CD8-positive, alpha-beta memory T cell (primary cell): Measurements from ENCODE around the gene KDM2B. TPM values are rescaled to one million over a fixed set of nuclear protein-coding genes. Genes with fewer than 3 reads are reported as not detected.

Experiments used
- CTCF ChIA-PET: fragments of 350-600 bp; sonication (Branson Sonifier 250); formaldehyde crosslinking; loops from one replicate; lab custom pipeline; 2021; ENCODE audit warnings: antibody characterized with exemption; lab: Charles Lee
- POLR2A ChIA-PET: fragments of 350-600 bp; sonication (Branson Sonifier 250); formaldehyde crosslinking; loops from one replicate; lab custom pipeline; 2021; ENCODE audit warnings: antibody characterized with exemption; lab: Charles Lee
- DNase-seq, 5 donors: peaks; one replicate each; pipeline versions ENCODE4 v3.0.0 to v3.0.0-alpha.2; 2020 to 2022; ENCODE audit warnings: mixed read lengths in 1 of 5
- H3K27ac ChIP-seq: one replicate; pipeline ENCODE4 v1.7.0; 2013; ENCODE audit warnings: low read depth, mild to moderate bottlenecking, low read length, moderate library complexity
- H3K27me3 ChIP-seq: 2 replicates; pipeline ENCODE4 v1.7.0; 2013; ENCODE audit warnings: low read length, mild to moderate bottlenecking; ENCODE audit not compliant: insufficient read depth, poor library complexity, severe bottlenecking
- H3K36me3 ChIP-seq: 2 replicates; pipeline ENCODE4 v1.7.0; 2013; ENCODE audit warnings: mild to moderate bottlenecking, low read length, moderate library complexity; ENCODE audit not compliant: insufficient read depth
- H3K4me1 ChIP-seq: 2 replicates; pipeline ENCODE4 v1.7.0; 2013; ENCODE audit warnings: mild to moderate bottlenecking, low read length, moderate library complexity; ENCODE audit not compliant: insufficient read depth
- H3K4me3 ChIP-seq: 2 replicates; pipeline ENCODE4 v1.7.0; 2013; ENCODE audit warnings: mild to moderate bottlenecking, low read length
- H3K9me3 ChIP-seq: 2 replicates; pipeline ENCODE4 v1.7.0; 2013; ENCODE audit warnings: mild to moderate bottlenecking, low read length
- H3K27ac Mint-ChIP-seq, 8 donors: one replicate each; pipeline ENCODE4 v1.8.0; 2020 to 2021; ENCODE audit warnings: mixed read lengths in 8 of 8, mild to moderate bottlenecking in 6 of 8, inconsistent platforms in 3 of 8, moderate library complexity in 3 of 8
- H3K27me3 Mint-ChIP-seq, 2 donors: one replicate each; pipeline ENCODE4 v1.8.0; 2020 to 2021; ENCODE audit warnings: mixed read lengths in 2 of 2, mild to moderate bottlenecking in 1 of 2, moderate library complexity in 1 of 2
- H3K36me3 Mint-ChIP-seq, 3 donors: one replicate each; pipeline ENCODE4 v1.8.0; 2020 to 2021; ENCODE audit warnings: mixed read lengths in 3 of 3, inconsistent platforms in 1 of 3, mild to moderate bottlenecking in 1 of 3
- H3K4me1 Mint-ChIP-seq, 3 donors: one replicate each; pipeline ENCODE4 v1.8.0; 2020 to 2021; ENCODE audit warnings: mixed read lengths in 3 of 3, inconsistent platforms in 1 of 3, mild to moderate bottlenecking in 1 of 3
- H3K4me3 Mint-ChIP-seq, 7 donors: one replicate each; pipeline ENCODE4 v1.8.0; 2020 to 2021; ENCODE audit warnings: mixed read lengths in 7 of 7, mild to moderate bottlenecking in 6 of 7, moderate library complexity in 4 of 7, inconsistent platforms in 2 of 7
- H3K9me3 Mint-ChIP-seq, 5 donors: one replicate each; pipeline ENCODE4 v1.8.0; 2020 to 2022; ENCODE audit warnings: mixed read lengths in 5 of 5, mild to moderate bottlenecking in 3 of 5, moderate library complexity in 2 of 5, inconsistent platforms in 1 of 5
- polyA plus RNA-seq: library from polyadenylated mRNA; unstranded; fragments of 300-500 nt; fragmentation: Illumina TruSeq; gene quantifications from one replicate; pipeline ENCODE4 v1.2.3, GENCODE V29; 2021
- total RNA-seq, 2 experiments: library from RNA; stranded (reverse); gene quantifications; one replicate each; pipeline ENCODE4 v1.2.3, GENCODE V29; 2021

The KDM2B gene
- total and polyA plus RNA-seq, 3 experiments from 2014 or later = 18.3 to 64.0 (median 63.2) TPM

DNA sequence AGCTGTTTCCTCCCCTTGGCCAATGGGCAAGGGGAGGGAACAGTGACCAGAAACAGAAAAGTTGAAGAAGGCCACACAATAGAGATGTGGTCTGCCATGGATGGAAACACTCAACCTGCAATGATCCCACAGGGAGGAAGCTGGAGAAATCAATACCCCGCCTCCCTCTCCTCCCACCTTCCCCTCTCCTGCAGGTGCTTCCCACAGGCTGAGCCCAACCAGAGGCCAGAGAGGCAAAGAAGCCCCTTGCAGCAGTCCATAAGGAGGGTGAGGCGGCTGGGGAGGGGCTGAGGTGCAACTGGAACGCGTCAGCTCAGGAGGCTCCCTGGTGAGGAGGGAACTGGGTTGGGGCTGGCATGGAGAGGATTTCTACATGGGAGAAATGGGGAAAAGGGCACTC lies 96.9 kb downstream of the KDM2B start:
- no peak for DNase-seq
- Histone ChIP-seq H3K4me3 (no peak overlapping the region), H3K4me1 (no peaks in the 10 kb centered on the region), H3K27ac (no peak overlapping the region), H3K9me3 (no peaks in the 10 kb centered on the region), H3K36me3 (no peaks in the 10 kb centered on the region), H3K27me3 (no peaks in the 10 kb centered on the region)
- Mint-ChIP-seq H3K27ac (peak overlapping the region in 2 of 8 donors; percentile 19 to 87), H3K4me1 (peaks cover 6 to 20% (median 6%) of the 10 kb centered on the region in 3 donors), H3K36me3 (peaks cover 0 to 38% (median 11%) of the 10 kb centered on the region in 3 donors), H3K4me3 (no peak overlapping the region), H3K9me3 (no peaks in the 10 kb centered on the region), H3K27me3 (peaks cover 0 to 3% of the 10 kb centered on the region in 2 donors)
- POLR2A ChIA-PET = no interaction called here
- CTCF ChIA-PET = no interaction called here

- Histone ChIP-seq H3K4me1 (no peaks in the 10 kb centered on the region), H3K27ac (no peak overlapping the region), H3K4me3 (no peak overlapping the region), H3K9me3 (no peaks in the 10 kb centered on the region), H3K27me3 (no peaks in the 10 kb centered on the region), H3K36me3 (no peaks in the 10 kb centered on the region)
- no peaks in the 10 kb centered on the region for H3K27me3 Mint-ChIP-seq
- POLR2A ChIA-PET = no interaction called here
- peak overlapping the region in 2 of 8 donors; percentile 52 to 81 for H3K27ac Mint-ChIP-seq
- CTCF ChIA-PET = interaction anchor here (0.7 to 2.4 kb wide), 5 partner anchors 10 to 206 kb away, joined by 3 to 8 read pairs (median 6); no protein-coding TSS in a partner anchor
- peaks cover 0 to 11% (median 2%) of the 10 kb centered on the region in 3 donors for H3K36me3 Mint-ChIP-seq
- no peak overlapping the region for H3K4me3 Mint-ChIP-seq
- H3K9me3 Mint-ChIP-seq = no peaks in the 10 kb centered on the region
- no peak for DNase-seq
- peaks cover 4 to 16% (median 10%) of the 10 kb centered on the region in 3 donors for H3K4me1 Mint-ChIP-seq
Observed at GRCh38 chr12:121476477-121476876, 104.3 kb downstream of the KDM2B start.

DNA sequence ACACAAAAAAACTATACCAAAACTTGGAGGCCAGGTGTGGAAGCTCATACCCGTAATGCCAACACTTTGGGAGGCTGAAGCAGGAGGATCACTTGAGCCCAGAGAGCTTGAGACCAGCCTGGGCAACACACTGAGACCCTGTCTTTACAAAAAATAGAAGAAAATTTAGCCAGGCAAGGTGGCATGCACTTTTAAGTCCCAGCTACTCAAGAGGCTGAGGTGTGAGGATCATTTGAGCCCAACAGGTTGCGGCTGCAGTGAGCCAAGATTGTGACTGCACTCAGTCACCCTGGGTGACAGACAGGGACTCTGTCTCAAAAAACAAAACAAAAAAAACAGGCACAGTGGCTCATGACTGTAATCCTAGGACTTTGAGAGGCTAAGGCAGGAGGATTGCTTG lies 105.5 kb downstream of the KDM2B start:
- Mint-ChIP-seq H3K27me3 (no peaks in the 10 kb centered on the region), H3K4me1 (peaks cover 2 to 19% (median 16%) of the 10 kb centered on the region in 3 donors), H3K27ac (peak overlapping the region in 1 of 8 donors; percentile 9), H3K9me3 (no peaks in the 10 kb centered on the region), H3K4me3 (no peak overlapping the region), H3K36me3 (peaks cover 0 to 5% (median 0%) of the 10 kb centered on the region in 3 donors)
- Histone ChIP-seq H3K27ac (no peak overlapping the region), H3K9me3 (no peaks in the 10 kb centered on the region), H3K4me3 (no peak overlapping the region), H3K36me3 (no peaks in the 10 kb centered on the region), H3K4me1 (no peaks in the 10 kb centered on the region), H3K27me3 (no peaks in the 10 kb centered on the region)
- ChIA-PET POLR2A (no interaction called here), CTCF (interaction anchor here (2.4 kb wide), 1 partner anchor 19 kb away, joined by 6 read pairs; no protein-coding TSS in a partner anchor)
- no peak for DNase-seq

- peaks cover 0 to 2% (median 0%) of the 10 kb centered on the region in 3 donors for H3K36me3 Mint-ChIP-seq
- CTCF ChIA-PET = interaction anchor here (0.7 to 1.9 kb wide), 2 partner anchors 29 to 339 kb away, joined by 3 to 4 read pairs; no protein-coding TSS in a partner anchor
Observed at GRCh38 chr12:121472150-121472905, 108.5 kb downstream of the KDM2B start.

DNA sequence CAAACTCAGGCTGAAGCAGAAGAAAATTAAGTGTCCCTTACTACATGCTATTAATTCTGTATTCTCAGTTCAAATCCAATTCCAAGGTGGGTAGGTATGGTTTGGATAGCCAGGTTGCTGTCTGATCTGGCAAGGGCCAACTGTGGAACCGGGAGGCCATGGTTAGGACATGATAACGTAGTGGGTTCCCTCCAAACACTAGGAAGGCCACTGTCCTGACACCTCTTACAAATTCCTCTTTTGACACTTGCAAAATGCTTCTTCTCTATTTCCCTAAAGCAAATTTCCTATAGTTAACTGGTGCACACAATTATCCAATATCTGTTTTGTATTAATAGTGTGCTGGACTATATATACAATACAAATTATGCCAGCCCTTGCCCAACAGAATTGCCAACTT lies 110.1 kb downstream of the KDM2B start:
- POLR2A ChIA-PET = no interaction called here
- Histone ChIP-seq H3K36me3 (no peaks in the 10 kb centered on the region), H3K27me3 (no peaks in the 10 kb centered on the region), H3K9me3 (no peaks in the 10 kb centered on the region), H3K27ac (no peak overlapping the region), H3K4me3 (no peak overlapping the region), H3K4me1 (peaks cover 15% of the 10 kb centered on the region)
- no peaks in the 10 kb centered on the region for H3K27me3 Mint-ChIP-seq
- peaks cover 5 to 30% (median 18%) of the 10 kb centered on the region in 3 donors for H3K4me1 Mint-ChIP-seq
- no peaks in the 10 kb centered on the region for H3K9me3 Mint-ChIP-seq
- peak overlapping the region; percentile 9 to 93 (median 67) for H3K27ac Mint-ChIP-seq
- CTCF ChIA-PET = interaction anchor here (1.9 kb wide), 1 partner anchor 28 kb away, joined by 4 read pairs; no protein-coding TSS in a partner anchor
- no peak for DNase-seq
- peak overlapping the region in 1 of 7 donors; percentile 48 for H3K4me3 Mint-ChIP-seq
- peaks cover 0 to 6% (median 0%) of the 10 kb centered on the region in 3 donors for H3K36me3 Mint-ChIP-seq

More at GRCh38 chr12:121472150-121472905, 108.5 kb downstream of the KDM2B start:
- Histone ChIP-seq H3K27ac (no peak overlapping the region), H3K9me3 (no peaks in the 10 kb centered on the region), H3K4me1 (peaks cover 10% of the 10 kb centered on the region), H3K4me3 (no peak overlapping the region), H3K36me3 (no peaks in the 10 kb centered on the region), H3K27me3 (no peaks in the 10 kb centered on the region)
- no peak for DNase-seq
- Mint-ChIP-seq H3K4me3 (no peak overlapping the region), H3K27ac (peak overlapping the region in 1 of 8 donors; percentile 27), H3K4me1 (peaks cover 0 to 26% (median 11%) of the 10 kb centered on the region in 3 donors), H3K27me3 (no peaks in the 10 kb centered on the region), H3K9me3 (no peaks in the 10 kb centered on the region)
- POLR2A ChIA-PET = interaction anchor here (0.5 kb wide), 1 partner anchor 67 kb away, joined by 4 read pairs; no protein-coding TSS in a partner anchor

DNA sequence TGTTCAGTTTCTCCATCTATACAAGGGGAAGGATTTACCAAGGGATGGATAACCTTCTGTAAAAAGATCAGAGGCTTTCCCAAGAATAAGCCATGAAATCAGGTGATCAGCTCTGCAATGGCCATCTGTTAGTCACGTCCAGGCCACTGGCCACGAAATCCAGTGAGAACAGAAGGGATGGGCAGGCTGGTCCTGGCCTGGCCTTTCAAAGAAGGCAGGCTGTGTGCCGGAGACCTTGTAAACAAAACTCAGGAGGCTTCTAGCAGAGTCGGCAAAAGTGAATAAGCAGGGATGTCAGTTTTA lies 112.4 kb downstream of the KDM2B start:
- Mint-ChIP-seq H3K27me3 (no peaks in the 10 kb centered on the region), H3K9me3 (no peaks in the 10 kb centered on the region), H3K4me3 (peak overlapping the region in 5 of 7 donors; percentile 50 to 76 (median 66)), H3K36me3 (peaks cover 0 to 7% (median 0%) of the 10 kb centered on the region in 3 donors), H3K4me1 (peaks cover 18 to 44% (median 25%) of the 10 kb centered on the region in 3 donors), H3K27ac (peak overlapping the region; percentile 28 to 90 (median 86))
- no peak overlapping the region for H3K4me3 ChIP-seq
- H3K27me3 ChIP-seq = no peaks in the 10 kb centered on the region
- POLR2A ChIA-PET = interaction anchor here (0.7 kb wide), 1 partner anchor 243 kb away, joined by 3 read pairs; no protein-coding TSS in a partner anchor
- H3K4me1 ChIP-seq = peaks cover 33% of the 10 kb centered on the region
- peak in 1 of 5 donors; percentile 16 for DNase-seq
- H3K36me3 ChIP-seq = no peaks in the 10 kb centered on the region
- H3K27ac ChIP-seq = no peak overlapping the region
- CTCF ChIA-PET = interaction anchor here (1.1 to 3.0 kb wide), 2 partner anchors 10 to 26 kb away, joined by 7 to 17 read pairs; no protein-coding TSS in a partner anchor
- no peaks in the 10 kb centered on the region for H3K9me3 ChIP-seq

GRCh38 chr12:121467638-121468498 lies 113.0 kb downstream of the KDM2B start:
- DNase-seq = no peak
- no peaks in the 10 kb centered on the region for H3K27me3 ChIP-seq
- no peaks in the 10 kb centered on the region for H3K36me3 ChIP-seq
- Mint-ChIP-seq H3K36me3 (peaks cover 0 to 7% (median 0%) of the 10 kb centered on the region in 3 donors), H3K27me3 (no peaks in the 10 kb centered on the region), H3K27ac (peak overlapping the region; percentile 28 to 90 (median 86)), H3K4me1 (peaks cover 18 to 44% (median 25%) of the 10 kb centered on the region in 3 donors), H3K9me3 (no peaks in the 10 kb centered on the region), H3K4me3 (peak overlapping the region; percentile 20 to 76 (median 66))
- peak overlapping the region; percentile 38 for H3K27ac ChIP-seq
- peak overlapping the region; percentile 50 for H3K4me3 ChIP-seq
- H3K4me1 ChIP-seq = peaks cover 33% of the 10 kb centered on the region
- H3K9me3 ChIP-seq = no peaks in the 10 kb centered on the region
- POLR2A ChIA-PET = interaction anchor here (0.7 to 1.0 kb wide), 2 partner anchors 12 to 244 kb away, joined by 3 read pairs; no protein-coding TSS in a partner anchor
- CTCF ChIA-PET = interaction anchor here (1.0 to 3.0 kb wide), 3 partner anchors 11 to 27 kb away, joined by 3 to 17 read pairs (median 7); no protein-coding TSS in a partner anchor
